GM21367 (cell line): ENCODE measurements around the gene AGAP4.
"Not testable (repeated sequence)": the region's sequence is repeated elsewhere in the genome, so short reads cannot be mapped to it uniquely, and the experiment has no call there.

ENCODE experiments used
- ATAC-seq: cut with Tn5 transposase; IDR thresholded peaks from one replicate; pipeline ENCODE4 v1.9.1; 2021; ENCODE audit not compliant: unreplicated experiment

The AGAP4 gene

GRCh38 chr10:45847400-45847799 is at the start of gene AGAP4:
AGAP4 (minus strand) TSS chr10:45847500; CDS start chr10:45847347, 153 bp downstream.
- ATAC-seq, result not testable (repeated sequence)

GRCh38 chr10:45890721-45891120 is 43.4 kb upstream of the AGAP4 start:
- not testable (repeated sequence) for ATAC-seq

GRCh38 chr10:45889539-45890230 is 42.4 kb upstream of the AGAP4 start:
- not testable (repeated sequence) for ATAC-seq

DNA sequence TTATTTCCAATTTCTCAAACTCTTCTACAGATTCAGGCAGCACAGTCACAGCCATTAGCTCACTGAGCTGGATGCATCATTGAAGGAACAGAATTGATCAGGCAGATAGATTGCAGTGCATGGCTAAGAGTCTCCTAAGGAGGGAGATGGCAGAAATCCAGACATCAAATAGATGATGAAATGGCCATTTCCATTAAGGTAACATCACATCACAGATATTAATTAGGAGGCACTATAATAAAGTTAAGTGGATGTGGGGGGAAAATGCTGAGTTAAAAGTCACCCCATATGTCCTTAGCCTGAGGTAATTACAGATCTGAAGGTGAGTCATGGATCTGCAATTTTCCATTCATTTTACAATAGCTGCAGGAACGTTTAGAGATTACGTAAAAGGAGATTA is 35.6 kb upstream of the AGAP4 start:
- ATAC-seq, result not testable (repeated sequence)

DNA sequence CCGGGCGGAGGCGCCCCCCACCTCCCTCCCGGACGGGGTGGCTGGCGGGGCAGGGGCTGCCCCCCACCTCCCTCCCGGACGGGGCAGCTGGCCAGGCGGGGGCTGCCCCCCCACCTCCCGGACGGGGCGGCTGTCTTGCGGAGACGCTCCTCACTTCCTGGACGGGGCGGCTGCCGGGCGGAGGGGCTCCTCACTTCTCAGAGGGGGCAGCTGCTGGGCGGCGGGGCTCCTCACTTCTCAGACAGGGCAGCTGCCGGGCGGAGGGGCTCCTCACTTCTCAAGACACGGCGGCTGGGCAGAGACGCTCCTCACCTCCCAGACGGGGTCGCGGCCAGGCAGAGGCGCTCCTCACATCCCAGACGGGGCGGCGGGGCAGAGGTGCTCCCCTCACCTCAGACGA is 18.1 kb upstream of the AGAP4 start:
- not testable (repeated sequence) for ATAC-seq

- ATAC-seq, result not testable (repeated sequence)
Measured at GRCh38 chr10:45864264-45864663, 17.0 kb upstream of the AGAP4 start.

GRCh38 chr10:45863632-45864031 is 16.3 kb upstream of the AGAP4 start:
- not testable (repeated sequence) for ATAC-seq

DNA sequence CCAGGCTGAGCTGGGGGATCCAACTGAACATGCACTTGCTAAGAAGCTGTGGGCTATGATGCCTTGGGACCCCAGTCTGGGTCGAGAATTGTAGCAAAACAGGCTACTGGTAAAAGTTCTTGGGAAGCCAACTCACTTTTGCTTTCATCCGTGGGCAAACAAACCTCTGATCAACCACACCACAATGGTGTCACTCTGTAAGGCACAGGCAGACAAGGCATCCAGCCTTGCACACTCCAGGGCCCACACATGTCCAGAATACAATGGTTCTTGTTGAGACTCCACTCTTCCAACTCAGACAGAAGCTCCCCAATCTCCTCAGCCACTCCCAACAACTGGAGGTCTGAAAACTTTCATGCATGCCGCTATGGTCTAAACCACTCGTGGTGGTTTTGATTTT is 10.6 kb upstream of the AGAP4 start:
- not testable (repeated sequence) for ATAC-seq

- not testable (repeated sequence) for ATAC-seq
Measured at GRCh38 chr10:45848467-45848866, 1.2 kb upstream of the AGAP4 start.

- not testable (repeated sequence) for ATAC-seq
Measured at GRCh38 chr10:45822918-45823317, 24.4 kb downstream of the AGAP4 start.

GRCh38 chr10:45820107-45820830 is 27.0 kb downstream of the AGAP4 start:
- not testable (repeated sequence) for ATAC-seq

DNA sequence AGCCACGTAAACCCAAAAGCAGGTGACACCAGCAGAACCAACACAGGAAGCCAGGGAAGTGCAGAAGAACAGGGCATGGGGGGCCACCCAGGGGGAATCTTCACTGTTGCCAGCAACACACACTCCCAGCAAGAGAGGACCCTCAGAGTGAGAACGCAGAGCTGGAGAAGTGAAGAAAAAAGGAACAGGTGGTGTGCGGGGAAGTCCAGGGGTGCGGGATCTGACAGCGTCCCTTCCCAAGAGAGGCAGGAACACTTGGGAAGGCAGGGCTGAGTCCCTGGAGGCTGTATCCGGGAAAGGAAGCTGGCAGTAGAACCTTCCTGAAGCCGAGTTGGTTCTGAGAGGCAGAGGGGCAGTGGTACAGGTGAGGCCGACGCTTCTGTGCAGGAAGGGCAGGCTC is 27.7 kb downstream of the AGAP4 start:
- no peak for ATAC-seq

- ATAC-seq, result no peak
Measured at GRCh38 chr10:45817912-45818311, 29.4 kb downstream of the AGAP4 start.

- ATAC-seq, result no peak
Measured at GRCh38 chr10:45817130-45817859, 30.0 kb downstream of the AGAP4 start.

GRCh38 chr10:45814146-45814545 is 33.2 kb downstream of the AGAP4 start:
- not testable (repeated sequence) for ATAC-seq

- ATAC-seq, result not testable (repeated sequence)
Measured at GRCh38 chr10:45812959-45813358, 34.3 kb downstream of the AGAP4 start.

GRCh38 chr10:45811075-45811474 is 36.2 kb downstream of the AGAP4 start:
- no peak for ATAC-seq

DNA sequence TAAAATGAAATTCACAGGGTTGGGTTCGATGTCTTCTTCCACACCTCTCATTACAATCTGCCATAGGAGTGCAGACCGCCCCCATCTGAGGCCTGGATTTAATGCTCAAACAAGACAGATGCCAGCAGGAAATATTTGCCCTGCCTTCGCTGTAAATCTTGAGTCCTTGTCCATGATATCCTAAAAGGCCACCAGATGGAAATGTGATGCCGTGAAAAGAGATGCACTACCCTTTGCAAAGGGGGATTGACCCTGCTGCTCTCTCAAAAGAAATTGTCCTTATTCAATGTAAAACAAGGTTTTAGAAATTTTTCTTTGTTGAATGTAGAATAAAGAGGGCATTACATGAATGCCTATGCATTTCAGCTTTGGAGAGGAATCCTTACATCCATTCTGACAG is 37.5 kb downstream of the AGAP4 start:
- no peak for ATAC-seq

- ATAC-seq, result not testable (repeated sequence)
Measured at GRCh38 chr10:45804996-45805395, 42.3 kb downstream of the AGAP4 start.

GRCh38 chr10:45803060-45804010 is 44.0 kb downstream of the AGAP4 start:
- not testable (repeated sequence) for ATAC-seq
